GM18502 (cell line): ENCODE measurements around the gene CCDC134.
A peak's percentile ranks its signal among the peaks of the same experiment; 100 is the strongest.
"Not testable (repeated sequence)": the region's sequence is repeated elsewhere in the genome, so short reads cannot be mapped to it uniquely, and the experiment has no call there.

Source experiments
- ATAC-seq: cut with Tn5 transposase; IDR thresholded peaks from one replicate; pipeline ENCODE4 v1.9.1; 2021; ENCODE audit warnings: mild to moderate bottlenecking; ENCODE audit not compliant: unreplicated experiment, poor library complexity

Gene CCDC134

GRCh38 chr22:41838842-41839618 lies 38.6 kb downstream of the CCDC134 start:
- ATAC-seq, result no peak

GRCh38 chr22:41840216-41840615 lies 39.7 kb downstream of the CCDC134 start:
- ATAC-seq, result no peak

GRCh38 chr22:41841085-41841712 lies 40.7 kb downstream of the CCDC134 start:
- ATAC-seq, result no peak

- ATAC-seq, result no peak
Measured at GRCh38 chr22:41842996-41843970, 42.8 kb downstream of the CCDC134 start.

GRCh38 chr22:41844036-41844435 lies 43.6 kb downstream of the CCDC134 start:
- ATAC-seq, result no peak

GRCh38 chr22:41844513-41844912 lies 44.0 kb downstream of the CCDC134 start:
- ATAC-seq, result no peak

GRCh38 chr22:41845380-41846267 lies 45.1 kb downstream of the CCDC134 start:
- no peak for ATAC-seq

GRCh38 chr22:41846268-41846987 lies 45.9 kb downstream of the CCDC134 start:
- no peak for ATAC-seq

GRCh38 chr22:41847300-41847699 lies 46.8 kb downstream of the CCDC134 start:
- ATAC-seq, result no peak

GRCh38 chr22:41848468-41848867 lies 48.0 kb downstream of the CCDC134 start:
- no peak for ATAC-seq

- ATAC-seq, result no peak
Measured at GRCh38 chr22:41856469-41856868, 56.0 kb downstream of the CCDC134 start.

- no peak for ATAC-seq
Measured at GRCh38 chr22:41857155-41857859, 56.8 kb downstream of the CCDC134 start.

GRCh38 chr22:41857860-41858199 lies 57.4 kb downstream of the CCDC134 start:
- no peak for ATAC-seq

GRCh38 chr22:41862160-41862529 lies 61.7 kb downstream of the CCDC134 start:
- peak; percentile 45 for ATAC-seq

GRCh38 chr22:41862530-41863266 lies 62.2 kb downstream of the CCDC134 start:
- ATAC-seq, result peak; percentile 63

GRCh38 chr22:41863472-41863871 lies 63.0 kb downstream of the CCDC134 start:
- ATAC-seq, result no peak

- no peak for ATAC-seq
Measured at GRCh38 chr22:41868556-41868955, 68.1 kb downstream of the CCDC134 start.

- ATAC-seq, result not testable (repeated sequence)
Measured at GRCh38 chr22:41870081-41870480, 69.6 kb downstream of the CCDC134 start.
